Hypothalamus (tissue), 51 donors: ENCODE data around the gene B4GALT6.

Experiments
- DNase-seq, 51 donors: peaks; one replicate each; lab custom pipeline; 2025; lab: John Stamatoyannopoulos, UW

Gene B4GALT6

DNA sequence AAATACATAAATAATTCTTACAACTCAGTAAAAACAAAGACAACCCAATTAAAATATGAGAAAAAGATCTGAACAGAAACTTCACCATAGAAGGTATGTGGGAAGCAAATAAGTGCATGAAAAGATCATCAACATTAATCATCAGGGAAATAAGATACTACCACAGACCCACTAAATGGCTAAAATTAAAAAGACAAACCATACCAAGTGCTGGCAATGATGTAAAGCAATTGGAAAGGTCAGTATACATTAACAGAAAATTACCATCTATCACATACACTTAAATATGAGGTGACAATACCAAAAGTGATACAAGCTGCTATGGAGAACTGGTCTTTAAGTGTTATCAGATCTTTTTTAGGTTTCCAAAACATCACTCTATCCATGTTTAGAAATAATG lies 48.0 kb downstream of the B4GALT6 start:
- DNase-seq: no peak

DNA sequence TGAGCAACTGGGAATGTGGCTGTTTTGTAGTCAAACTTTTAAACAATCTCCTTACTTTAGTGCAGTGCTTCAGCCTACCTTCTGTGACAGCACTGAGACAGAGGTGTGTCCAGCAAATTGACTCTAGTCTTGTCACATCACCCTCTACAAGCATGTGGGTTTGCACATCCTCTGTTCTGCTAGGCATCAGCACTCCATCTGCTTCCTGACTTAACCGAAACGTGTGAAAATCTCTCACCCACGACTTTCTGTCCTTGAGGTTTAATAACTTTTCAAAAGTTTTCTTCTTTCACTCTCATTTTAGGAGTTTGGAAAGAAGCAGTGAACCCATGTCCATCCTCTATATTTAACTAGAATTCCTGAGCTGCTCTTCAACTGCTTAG lies 50.1 kb downstream of the B4GALT6 start:
- DNase-seq: no peak

DNA sequence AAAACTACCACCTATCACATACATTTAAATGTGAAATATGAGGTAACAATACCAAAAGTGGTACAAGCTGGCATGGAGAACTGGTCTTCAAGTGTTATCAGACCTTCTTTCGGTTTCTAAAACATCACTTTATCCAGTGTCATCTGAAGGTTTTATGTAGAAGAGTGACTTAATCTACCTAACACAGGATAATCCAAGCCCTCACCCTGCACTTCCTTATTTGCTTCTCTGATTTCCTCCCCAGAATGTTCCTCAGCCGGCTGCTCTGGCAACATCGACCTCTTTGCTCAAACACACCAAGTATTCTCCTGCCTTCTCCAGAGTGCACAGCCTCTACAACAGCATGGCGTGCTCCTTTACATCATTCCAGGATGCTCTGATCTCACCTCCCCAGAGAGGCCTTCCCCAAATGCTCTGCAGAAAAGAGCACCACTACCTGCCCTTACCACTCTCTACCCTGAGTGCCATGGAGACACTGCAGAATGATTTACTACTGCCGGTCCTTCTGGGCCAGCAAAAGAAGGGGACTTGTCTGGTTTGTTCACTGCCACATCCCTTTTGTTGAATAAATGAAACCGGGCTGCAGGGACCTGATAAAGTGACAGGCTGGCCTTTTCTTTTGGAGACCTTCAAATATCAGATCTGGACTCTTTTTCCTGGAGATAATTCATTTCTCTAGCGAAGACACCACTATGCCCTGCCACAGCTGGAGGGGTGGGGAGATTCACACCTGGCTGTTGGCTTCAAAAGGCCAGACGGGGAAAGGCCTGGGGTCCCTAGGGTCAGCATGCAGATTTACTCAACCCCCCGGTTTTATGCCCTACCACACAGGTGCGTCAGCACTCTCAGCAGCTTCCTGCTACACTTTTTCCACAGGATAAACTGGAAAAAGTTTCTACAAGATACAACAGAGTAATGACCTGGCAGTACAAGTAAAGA lies 50.7 kb downstream of the B4GALT6 start:
- no peak for DNase-seq

DNA sequence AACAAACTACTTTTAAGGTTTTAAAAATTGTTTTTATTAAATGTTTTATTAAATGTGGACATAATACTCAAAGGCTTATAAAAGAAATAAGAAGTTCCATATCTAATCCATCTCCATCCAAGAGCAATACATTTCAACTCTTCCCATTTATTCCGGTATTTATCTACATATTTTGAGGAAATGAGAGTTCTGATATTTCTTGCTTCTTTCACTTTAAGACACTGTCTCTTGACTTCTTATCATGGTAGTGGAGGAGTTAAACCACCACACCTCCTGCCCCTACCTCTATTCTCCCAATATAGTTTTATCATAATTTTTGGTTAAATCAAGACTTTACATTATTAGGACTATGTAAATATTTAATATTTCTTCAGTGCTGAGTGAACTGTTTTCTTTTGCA lies 52.0 kb downstream of the B4GALT6 start:
- no peak for DNase-seq

DNA sequence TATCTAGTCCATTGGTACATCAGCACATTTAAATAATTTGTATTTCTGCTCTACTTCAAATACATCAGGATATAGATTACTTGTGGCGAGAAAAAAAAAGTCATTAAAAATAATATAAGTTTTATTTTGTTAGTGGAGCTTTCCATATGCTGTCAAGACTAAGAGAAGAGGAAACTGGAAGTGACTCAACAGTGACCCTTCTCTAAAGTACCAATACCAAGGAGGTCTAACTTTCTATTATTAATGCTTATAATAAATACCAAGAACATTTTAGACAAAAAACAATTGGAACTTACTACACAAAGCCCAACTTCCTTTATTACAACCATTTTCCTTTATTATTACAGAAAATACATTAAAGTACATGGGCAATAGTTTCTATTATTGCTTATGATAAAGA lies 52.9 kb downstream of the B4GALT6 start:
- no peak for DNase-seq

DNA sequence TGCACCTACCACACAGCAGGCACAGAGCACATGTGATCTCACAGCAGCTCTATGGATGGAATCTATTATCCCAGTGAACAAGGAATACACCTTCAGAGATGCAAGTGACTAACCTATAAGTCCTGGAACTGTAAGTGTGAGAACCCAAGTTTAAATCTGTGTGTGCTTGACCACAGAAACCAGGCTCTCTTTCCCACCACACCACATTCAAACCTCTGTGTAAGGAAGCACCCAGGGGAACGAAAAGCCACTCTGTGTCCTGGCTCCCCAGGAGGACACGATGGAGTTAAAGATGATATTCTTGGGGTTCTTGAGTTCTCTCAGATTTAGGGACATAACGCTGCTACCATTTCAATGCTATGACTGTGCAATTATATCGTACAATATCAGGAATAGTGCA lies 53.8 kb downstream of the B4GALT6 start:
- no peak for DNase-seq

DNA sequence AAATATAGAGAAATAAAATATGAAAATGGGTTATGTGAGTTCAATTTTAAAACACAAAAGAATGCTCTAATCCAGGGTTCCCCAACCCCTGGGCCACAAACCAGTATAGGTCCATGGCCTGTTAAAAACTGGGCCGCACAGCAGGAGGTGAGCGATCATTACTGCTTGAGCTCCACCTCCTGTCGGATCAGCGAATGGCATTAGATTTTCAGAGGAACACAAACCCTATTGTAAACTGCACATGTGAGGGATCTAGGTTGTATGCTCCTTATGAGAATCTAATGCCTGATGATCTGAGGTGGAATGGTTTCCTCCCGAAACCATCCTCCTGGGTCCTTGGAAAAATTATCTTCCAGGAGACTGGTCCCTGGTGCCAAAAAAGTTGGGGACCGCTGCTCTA lies 58.0 kb downstream of the B4GALT6 start:
- no peak for DNase-seq

DNA sequence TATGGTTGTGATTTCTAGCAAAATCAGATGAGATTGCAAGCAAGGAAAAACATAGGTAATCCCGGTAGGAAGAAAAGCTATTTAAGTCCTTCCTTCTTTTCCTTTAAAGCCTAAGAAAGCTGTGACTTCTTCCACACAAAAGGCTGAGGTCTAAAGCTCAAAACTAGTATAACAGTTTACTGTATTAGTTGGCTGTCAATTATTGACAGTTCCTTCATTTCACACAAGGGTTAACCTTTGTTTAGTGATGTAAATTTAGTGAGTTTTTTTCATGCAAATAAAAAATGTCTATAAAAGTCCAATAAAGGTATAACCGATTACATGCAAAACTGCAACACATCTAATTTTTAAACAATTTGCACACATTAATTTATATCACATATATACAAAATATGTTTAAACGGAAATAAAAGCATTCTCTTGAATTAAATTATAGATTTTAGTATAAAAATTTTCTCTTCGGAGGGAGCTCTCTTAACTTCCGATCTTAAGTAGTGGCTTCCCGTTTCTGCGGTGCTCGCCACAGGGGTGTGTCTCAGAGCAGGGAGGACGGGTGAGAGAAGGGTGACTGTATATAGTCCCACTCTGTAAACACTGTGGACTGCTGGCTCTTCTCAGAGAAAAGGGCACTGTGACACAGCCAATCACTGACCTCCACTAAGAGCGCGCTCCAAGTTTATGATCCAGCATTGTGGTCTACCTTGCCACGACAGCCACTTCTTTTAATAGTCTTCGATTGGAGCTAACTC lies 59.3 kb downstream of the B4GALT6 start:
- no peak for DNase-seq

DNA sequence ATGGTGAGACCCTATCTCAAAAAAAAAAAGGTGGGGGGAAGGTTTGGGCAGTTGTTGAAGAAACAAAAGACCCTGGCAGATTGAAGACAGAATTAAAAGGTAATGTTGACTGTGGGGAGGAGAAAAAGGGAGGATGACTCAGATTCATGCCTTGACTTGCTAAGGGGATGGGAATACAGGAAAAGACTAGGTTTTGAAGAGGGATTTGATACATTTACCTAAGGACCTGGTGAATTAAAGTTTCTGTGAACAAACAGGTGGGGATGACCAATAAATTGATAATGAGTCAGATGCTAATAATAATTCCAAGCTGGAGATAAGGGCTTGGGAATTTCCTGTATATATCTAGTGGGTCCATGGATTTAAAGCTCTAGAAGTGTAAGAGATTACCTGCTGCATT lies 65.1 kb downstream of the B4GALT6 start:
- DNase-seq: no peak

DNA sequence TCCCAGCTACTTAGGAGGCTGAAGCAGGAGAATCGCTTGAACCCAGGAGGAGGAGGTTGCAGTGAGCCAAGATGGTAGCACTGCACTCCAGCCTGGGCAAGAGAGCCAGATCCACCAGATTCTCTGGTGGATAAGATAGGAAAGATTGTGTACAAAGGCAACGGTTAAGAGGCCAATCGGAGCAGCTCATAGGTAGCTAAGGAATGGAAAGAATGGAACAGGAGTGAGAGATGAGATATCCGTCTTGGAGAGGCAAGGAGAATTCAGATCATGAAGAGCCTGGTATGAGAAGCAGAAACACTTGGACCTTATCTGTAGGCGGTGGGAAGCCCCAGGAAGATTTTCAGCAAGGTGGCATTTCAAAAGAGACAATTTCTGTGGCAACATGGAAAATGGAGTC lies 65.6 kb downstream of the B4GALT6 start:
- DNase-seq: no peak

DNA sequence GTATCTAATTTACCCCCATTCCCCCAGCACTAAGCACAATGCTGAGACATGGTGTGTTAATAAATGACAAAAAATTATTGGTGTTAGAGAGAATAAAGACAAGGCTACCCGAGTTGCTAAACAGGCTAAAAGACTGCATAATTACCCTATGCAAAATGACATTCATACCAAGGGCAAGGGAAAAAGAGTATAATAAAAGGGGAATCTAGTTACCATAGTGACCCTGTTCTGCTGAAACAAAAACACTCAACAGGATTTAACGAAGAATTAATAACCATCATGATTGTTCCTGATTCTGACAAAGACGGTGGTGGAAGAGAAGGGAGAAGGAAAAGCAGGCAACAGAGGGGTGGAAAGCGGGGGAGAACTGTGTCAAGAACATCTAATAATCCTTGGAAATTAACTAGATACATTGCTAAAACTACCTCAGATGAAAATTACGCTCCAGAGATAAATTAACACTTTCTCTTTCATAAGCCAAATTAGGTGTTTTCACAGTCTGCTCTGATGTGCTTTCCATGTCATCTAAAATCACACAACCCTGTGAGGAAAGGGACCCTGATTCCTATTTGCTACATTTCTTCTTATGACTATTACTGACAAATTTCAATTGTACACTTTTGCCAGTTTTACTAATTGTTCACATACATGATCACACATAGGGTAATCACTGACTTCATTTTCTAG lies 67.2 kb downstream of the B4GALT6 start:
- peak in 1 of 51 donors; percentile 34 for DNase-seq

DNA sequence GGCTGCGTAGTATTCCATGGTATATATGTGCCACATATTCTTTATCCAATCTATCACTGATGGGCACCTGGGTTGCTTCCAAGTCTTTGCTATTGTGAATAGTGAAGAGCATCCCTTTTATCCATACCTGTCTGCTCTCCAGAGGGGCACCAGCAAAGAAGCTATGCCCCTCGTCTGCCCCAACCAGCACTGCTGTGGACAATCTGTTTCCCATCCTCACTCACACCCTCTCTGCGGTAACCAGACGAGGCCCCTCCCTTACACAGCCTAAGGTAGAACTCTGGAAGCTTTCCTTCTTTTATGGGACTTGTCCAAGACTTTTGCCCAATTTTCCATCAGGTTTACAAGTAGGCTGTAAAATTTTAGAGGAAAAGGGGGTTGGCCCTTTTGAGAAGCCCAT lies 67.8 kb downstream of the B4GALT6 start:
- DNase-seq: no peak

DNA sequence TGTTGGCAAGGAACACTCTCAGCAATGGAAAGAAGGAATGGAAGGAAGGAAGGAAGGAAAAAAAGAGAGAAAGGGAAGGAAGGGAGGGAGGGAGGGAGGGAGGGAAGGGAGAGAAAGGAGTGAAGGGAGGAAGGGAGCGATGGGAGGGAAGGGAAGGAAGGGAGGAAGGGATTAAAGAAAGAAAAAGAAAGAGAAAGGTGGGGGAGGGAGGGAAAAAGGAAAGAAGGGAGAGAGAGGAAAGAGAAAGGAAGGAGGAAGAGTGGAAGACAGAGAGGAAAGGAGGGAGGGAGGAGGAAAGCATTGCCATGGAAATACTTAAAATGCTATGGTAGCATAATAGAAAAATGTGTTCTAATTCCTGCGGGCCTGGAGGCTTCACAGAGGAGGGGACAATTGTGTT lies 70.3 kb downstream of the B4GALT6 start:
- no peak for DNase-seq

DNA sequence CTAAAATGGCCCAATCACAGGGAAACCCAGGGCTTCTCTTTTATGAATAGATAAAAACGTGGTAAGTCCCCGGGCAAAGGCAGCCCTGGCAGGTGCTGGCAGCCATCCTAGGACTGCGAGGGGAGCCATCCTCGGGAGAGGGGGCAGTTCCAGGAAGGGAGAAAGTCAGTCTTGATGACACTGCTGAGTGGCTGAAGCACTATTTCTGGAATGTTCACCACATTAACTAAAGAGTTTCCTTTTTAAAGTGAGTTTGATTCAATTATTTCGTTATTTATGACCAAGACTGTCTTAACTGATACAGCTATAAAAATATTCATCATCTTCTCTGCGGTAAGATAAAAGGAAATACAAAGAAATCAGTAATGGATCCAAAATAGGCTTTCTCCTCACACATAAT lies 72.3 kb downstream of the B4GALT6 start:
- no peak for DNase-seq

DNA sequence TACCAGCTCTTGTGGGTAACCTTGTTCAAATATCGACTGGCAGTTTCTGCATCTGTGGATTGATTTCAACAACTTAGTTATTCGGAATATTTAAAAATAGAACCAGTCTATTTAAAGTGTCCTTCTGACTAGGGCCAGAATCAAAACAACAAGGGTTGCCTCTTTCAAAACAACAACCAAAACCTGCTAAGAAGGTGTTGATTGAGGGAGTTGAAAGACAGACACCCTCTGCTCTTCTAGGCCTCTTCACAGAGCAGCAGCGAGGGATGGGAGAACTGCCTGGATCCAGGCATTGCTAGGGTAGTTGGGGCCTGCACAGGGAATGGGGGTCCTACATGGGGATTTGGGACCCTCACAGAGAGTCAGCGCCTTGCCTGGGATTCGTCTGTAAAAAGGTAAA lies 72.9 kb downstream of the B4GALT6 start:
- no peak for DNase-seq

DNA sequence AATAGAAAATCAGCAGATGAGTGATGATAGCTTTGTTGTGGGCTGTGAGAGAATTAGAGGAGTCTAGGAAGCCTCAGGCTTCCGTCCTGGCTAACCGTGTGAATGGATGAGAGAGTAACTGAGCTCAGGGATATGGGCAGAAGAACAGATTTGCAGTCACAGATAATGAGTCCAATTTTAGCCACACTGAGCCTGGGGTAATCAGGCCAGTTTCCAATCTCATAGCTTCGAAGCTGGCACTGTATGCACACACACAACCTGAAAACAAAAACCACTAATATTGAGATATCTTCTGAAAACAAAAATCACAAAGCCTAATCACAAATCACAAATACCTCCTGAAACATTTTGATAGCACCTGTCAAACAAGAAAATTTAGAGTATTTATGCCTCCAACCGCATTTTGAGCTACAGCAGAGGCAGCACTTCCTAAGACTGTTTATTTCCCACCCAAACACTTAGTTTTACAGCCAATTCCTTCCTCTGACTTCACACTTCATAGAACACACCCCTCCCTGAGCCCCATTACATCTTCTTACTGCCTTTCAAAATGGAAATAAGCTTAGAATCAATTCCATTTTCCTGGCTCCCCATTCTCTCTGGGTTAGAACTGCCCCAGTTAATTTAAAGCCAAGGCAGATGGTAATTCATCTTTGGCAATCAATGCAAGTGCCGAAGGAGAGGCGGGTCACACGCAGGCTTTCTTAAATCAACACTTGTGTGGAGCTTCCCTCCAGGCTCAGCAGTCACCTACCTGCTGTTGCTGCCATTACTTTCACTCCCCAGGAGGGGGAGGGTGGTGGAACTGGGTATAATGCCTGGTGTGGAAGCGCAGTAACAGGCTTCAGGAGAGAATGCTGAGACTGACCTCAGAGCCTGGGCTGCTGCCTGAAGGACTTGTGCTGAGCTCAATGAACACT lies 73.8 kb downstream of the B4GALT6 start:
- no peak for DNase-seq

DNA sequence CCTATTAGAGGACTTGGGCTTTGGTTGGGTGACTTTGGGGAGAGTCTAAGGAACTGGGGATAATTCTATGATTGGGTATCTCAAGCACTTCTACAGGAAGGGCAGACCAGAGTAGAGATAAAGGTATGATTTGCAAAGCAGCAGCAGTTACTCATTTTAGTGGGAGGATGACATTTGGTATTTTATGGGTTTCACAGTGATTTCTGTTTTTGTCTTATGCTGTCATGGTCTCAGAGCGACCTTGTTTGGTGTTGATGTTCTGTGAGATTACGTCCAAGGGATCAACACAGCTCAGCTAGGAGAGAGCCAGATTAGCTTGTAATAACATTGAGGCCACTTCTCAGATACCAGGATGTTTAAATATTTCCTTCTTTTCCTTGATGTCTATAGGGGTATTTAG lies 74.5 kb downstream of the B4GALT6 start:
- no peak for DNase-seq

DNA sequence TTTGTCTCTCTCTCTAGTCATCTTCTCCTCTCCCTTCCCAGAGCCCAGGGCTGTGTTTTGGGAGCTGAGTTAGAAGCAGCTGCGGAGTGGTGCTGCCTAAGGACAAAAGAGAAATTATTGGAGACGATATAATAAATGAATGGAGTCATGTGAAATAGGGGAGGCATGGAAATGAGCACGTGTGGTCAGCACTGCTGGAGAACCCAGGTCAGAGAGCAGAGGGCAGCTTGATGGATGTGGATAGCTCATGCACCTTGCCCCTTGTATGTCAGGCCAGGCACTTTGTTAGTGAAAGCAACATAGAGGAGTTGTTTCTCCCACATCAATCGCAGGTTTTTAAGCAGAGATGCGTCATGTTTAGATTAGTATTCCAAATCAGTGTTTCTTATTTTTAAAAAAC lies 77.0 kb downstream of the B4GALT6 start:
- DNase-seq: no peak

DNA sequence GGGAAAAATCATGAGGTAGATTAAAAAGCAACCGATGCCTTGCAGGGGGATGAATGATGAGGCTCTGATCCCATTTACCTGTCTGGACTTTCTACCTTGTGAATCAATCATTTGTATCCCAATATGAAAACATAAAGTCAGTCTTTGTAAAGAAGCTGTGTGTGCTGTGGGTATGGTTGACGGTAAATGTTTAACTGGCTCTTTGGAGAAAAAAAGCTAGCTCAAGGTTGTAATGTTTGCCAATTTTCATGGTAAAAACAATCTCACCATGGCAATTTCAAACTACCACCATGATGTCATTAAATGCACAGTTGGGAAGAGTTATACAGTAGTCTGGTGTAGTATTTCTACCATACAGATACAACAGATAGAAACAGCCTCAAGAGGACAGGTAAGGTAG lies 78.1 kb downstream of the B4GALT6 start:
- DNase-seq: no peak

DNA sequence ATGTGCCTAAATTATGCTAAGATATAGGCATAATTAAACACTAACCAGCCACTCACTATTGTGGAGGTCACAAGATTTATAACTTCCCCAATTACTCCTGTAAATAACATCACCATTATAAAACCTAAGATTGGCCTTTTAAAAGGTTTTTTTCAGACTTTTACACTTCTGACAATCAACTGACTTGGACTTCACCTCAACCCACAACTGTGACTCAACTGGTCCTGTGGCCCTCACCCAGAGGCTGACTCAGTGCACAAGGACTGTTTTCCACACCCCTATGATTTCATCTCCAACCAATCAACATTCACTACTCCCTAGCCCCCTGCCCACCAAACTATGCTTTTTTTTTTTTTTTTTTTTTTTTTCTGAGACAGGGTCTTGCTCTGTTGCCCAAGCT lies 81.1 kb downstream of the B4GALT6 start:
- DNase-seq: no peak
